Muscle of leg (tissue), 16 donors: Measurements from ENCODE around the gene TRPM7. TPM values are rescaled to one million over a fixed set of nuclear protein-coding genes. Genes with fewer than 3 reads are reported as not detected.

Experiments used
- DNase-seq: peaks from one replicate; pipeline ENCODE4 v3.0.0; 2013
- H3K27ac ChIP-seq: one replicate; pipeline ENCODE4 v1.5.1; 2013; ENCODE audit warnings: mild to moderate bottlenecking, low read length, control low read depth
- H3K27me3 ChIP-seq: one replicate; pipeline ENCODE4 v1.6.1; 2013; ENCODE audit warnings: low read length; ENCODE audit not compliant: control insufficient read depth, insufficient read depth
- H3K36me3 ChIP-seq: one replicate; pipeline ENCODE4 v1.6.1; 2013; ENCODE audit warnings: low read length; ENCODE audit not compliant: control insufficient read depth, insufficient read depth
- H3K4me1 ChIP-seq: one replicate; pipeline ENCODE4 v1.6.1; 2013; ENCODE audit warnings: low read length; ENCODE audit not compliant: control insufficient read depth, insufficient read depth
- H3K4me3 ChIP-seq: one replicate; pipeline ENCODE4 v1.5.1; 2013; ENCODE audit warnings: low read length, control low read depth
- H3K9me3 ChIP-seq: replicated peaks from 2 replicates; pipeline ENCODE4 v1.6.1; 2013; ENCODE audit warnings: low read depth, low read length; ENCODE audit not compliant: control insufficient read depth
- WGBS: methylation state at CpG from one replicate; pipeline ENCODE4 v1.1.5; 2013; ENCODE audit warnings: missing lambda C conversion rate; ENCODE audit not compliant: insufficient coverage; 5-methylcytosine and 5-hydroxymethylcytosine counted together
- long read RNA-seq, 11 donors: transcript quantifications; one replicate each; lab custom pipeline, GENCODE V29; 2026
- polyA plus RNA-seq, 8 donors: library from polyadenylated mRNA; unstranded; fragments of 120-200 nt; gene quantifications; one replicate each; pipeline versions ENCODE4 v1.2.1 to v1.2.3, GENCODE V29; 2013; ENCODE audit warnings: inconsistent platforms in 1 of 8, low replicate concordance in 1 of 8; ENCODE audit not compliant: insufficient read length in 8 of 8, insufficient read depth in 1 of 8
- total RNA-seq: library from RNA; stranded (reverse); fragments of 120-200 nt; gene quantifications from one replicate; pipeline ENCODE4 v1.2.4, GENCODE V29; 2013

TRPM7 gene
- 29.0 TPM for total RNA-seq
- polyA plus RNA-seq, result 10 to 100 TPM; 16.1 to 23.8 (median 17.2) TPM
- long read RNA-seq, donor 1, partial matches to known transcripts, result 0 of 1 reads
- long read RNA-seq, donor 1, other reads (novel, unspliced or antisense), result 0 of 1 reads
- long read RNA-seq, donor 2, full-length matches to known transcripts, result 1 of 1 reads
- long read RNA-seq, donor 2, partial matches to known transcripts, result 0 of 1 reads
- long read RNA-seq, donor 2, other reads (novel, unspliced or antisense), result 0 of 1 reads
- long read RNA-seq, donor 3, partial matches to known transcripts, result 0 of 1 reads
- long read RNA-seq, donor 3, other reads (novel, unspliced or antisense), result 0 of 1 reads
- long read RNA-seq, donor 4, result 0 reads
- long read RNA-seq, donor 5, partial matches to known transcripts, result 5 of 5 reads
- long read RNA-seq, donor 5, other reads (novel, unspliced or antisense), result 0 of 5 reads
- long read RNA-seq, donor 6, result 0 reads
- long read RNA-seq, donor 7, result 0 reads
- long read RNA-seq, donor 8, result 0 reads
- long read RNA-seq, donor 9, result 0 reads
- long read RNA-seq, donor 10, result 0 reads
- long read RNA-seq, donor 11, result 0 reads

GRCh38 chr15:50686469-50687301 is at the start of gene TRPM7:
TSS of gene TRPM7 (minus strand) at chr15:50686797. CDS start at chr15:50686533, 264 bp downstream.
- Histone ChIP-seq H3K27me3 (no peaks in the 10 kb centered on the region), H3K27ac (peak within 1 kb of the TSS; percentile 98), H3K36me3 (peaks cover 6% of the 10 kb centered on the region), H3K9me3 (no peaks in the 10 kb centered on the region), H3K4me3 (peak within 1 kb of the TSS; percentile 98), H3K4me1 (peaks cover 7% of the 10 kb centered on the region)
- peak; percentile 96 for DNase-seq
- under 1% methylated on average over 80 of the region's 80 CpGs for WGBS

GRCh38 chr15:50735156-50735555 is 48.6 kb upstream of the TRPM7 start:
- Histone ChIP-seq H3K4me1 (no peaks in the 10 kb centered on the region), H3K9me3 (no peaks in the 10 kb centered on the region), H3K36me3 (peaks cover 30% of the 10 kb centered on the region), H3K27ac (no peak overlapping the region), H3K4me3 (no peak overlapping the region), H3K27me3 (no peaks in the 10 kb centered on the region)
- 100% methylated on average over 1 of the region's 4 CpGs for WGBS
- DNase-seq, result no peak

GRCh38 chr15:50726315-50726714 is 39.7 kb upstream of the TRPM7 start:
- DNase-seq, result no peak
- Histone ChIP-seq H3K4me3 (no peak overlapping the region), H3K36me3 (peaks cover 22% of the 10 kb centered on the region), H3K27me3 (no peaks in the 10 kb centered on the region), H3K4me1 (no peaks in the 10 kb centered on the region), H3K9me3 (no peaks in the 10 kb centered on the region), H3K27ac (no peak overlapping the region)
- no CpG with 5 or more reads among the region's 1 CpG for WGBS

GRCh38 chr15:50718700-50719125 is 32.1 kb upstream of the TRPM7 start:
- H3K27ac ChIP-seq, result no peak overlapping the region
- H3K36me3 ChIP-seq, result peaks cover 25% of the 10 kb centered on the region
- no peaks in the 10 kb centered on the region for H3K27me3 ChIP-seq

GRCh38 chr15:50712018-50712417 is 25.4 kb upstream of the TRPM7 start:
- 100% methylated on average over 2 of the region's 3 CpGs for WGBS
- H3K4me1 ChIP-seq, result no peaks in the 10 kb centered on the region
- no peak overlapping the region for H3K4me3 ChIP-seq
- no peak for DNase-seq
- no peaks in the 10 kb centered on the region for H3K9me3 ChIP-seq
- no peaks in the 10 kb centered on the region for H3K27me3 ChIP-seq
- no peak overlapping the region for H3K27ac ChIP-seq
- H3K36me3 ChIP-seq, result peaks cover 15% of the 10 kb centered on the region

More at GRCh38 chr15:50718700-50719125, 32.1 kb upstream of the TRPM7 start:
- Histone ChIP-seq H3K4me1 (no peaks in the 10 kb centered on the region), H3K4me3 (no peak overlapping the region), H3K9me3 (no peaks in the 10 kb centered on the region)
- WGBS, result no CpG with 5 or more reads among the region's 1 CpG
- no peak for DNase-seq

- Histone ChIP-seq H3K4me3 (no peak overlapping the region), H3K4me1 (no peaks in the 10 kb centered on the region), H3K27ac (no peak overlapping the region), H3K27me3 (no peaks in the 10 kb centered on the region), H3K36me3 (peaks cover 11% of the 10 kb centered on the region), H3K9me3 (no peaks in the 10 kb centered on the region)
- no peak for DNase-seq
Observed at GRCh38 chr15:50710585-50710984, 24.0 kb upstream of the TRPM7 start.

- 73% methylated on average over 2 of the region's 3 CpGs for WGBS
- DNase-seq, result no peak
Observed at GRCh38 chr15:50707878-50708427, 21.4 kb upstream of the TRPM7 start.

GRCh38 chr15:50702762-50703334 is 16.3 kb upstream of the TRPM7 start:
- H3K27ac ChIP-seq, result no peak overlapping the region
- no peak overlapping the region for H3K4me3 ChIP-seq
- WGBS, result no CpG with 5 or more reads among the region's 1 CpG
- DNase-seq, result no peak
- H3K36me3 ChIP-seq, result peaks cover 5% of the 10 kb centered on the region
- no peaks in the 10 kb centered on the region for H3K4me1 ChIP-seq
- no peaks in the 10 kb centered on the region for H3K27me3 ChIP-seq
- no peaks in the 10 kb centered on the region for H3K9me3 ChIP-seq

More at GRCh38 chr15:50707878-50708427, 21.4 kb upstream of the TRPM7 start:
- no peaks in the 10 kb centered on the region for H3K27me3 ChIP-seq
- H3K27ac ChIP-seq, result no peak overlapping the region
- no peaks in the 10 kb centered on the region for H3K9me3 ChIP-seq
- peaks cover 10% of the 10 kb centered on the region for H3K36me3 ChIP-seq
- no peak overlapping the region for H3K4me3 ChIP-seq
- H3K4me1 ChIP-seq, result no peaks in the 10 kb centered on the region

GRCh38 chr15:50698101-50698500 is 11.5 kb upstream of the TRPM7 start:
- 86% methylated on average over 3 of the region's 8 CpGs for WGBS
- DNase-seq, result peak; percentile 44

More at GRCh38 chr15:50698101-50698500, 11.5 kb upstream of the TRPM7 start:
- Histone ChIP-seq H3K27ac (no peak overlapping the region), H3K36me3 (no peaks in the 10 kb centered on the region), H3K9me3 (no peaks in the 10 kb centered on the region), H3K4me1 (no peaks in the 10 kb centered on the region), H3K27me3 (no peaks in the 10 kb centered on the region), H3K4me3 (no peak overlapping the region)
